ENCODE measurements around the gene CSMD2. TPM values are rescaled to one million over a fixed set of nuclear protein-coding genes. Genes with fewer than 3 reads are reported as not detected.
"Not testable (repeated sequence)": the region's sequence is repeated elsewhere in the genome, so short reads cannot be mapped to it uniquely, and the experiment has no call there.

CSMD2 gene
- not detected for total RNA-seq
- 0 reads per million in 2 donors for total RNA-seq

DNA sequence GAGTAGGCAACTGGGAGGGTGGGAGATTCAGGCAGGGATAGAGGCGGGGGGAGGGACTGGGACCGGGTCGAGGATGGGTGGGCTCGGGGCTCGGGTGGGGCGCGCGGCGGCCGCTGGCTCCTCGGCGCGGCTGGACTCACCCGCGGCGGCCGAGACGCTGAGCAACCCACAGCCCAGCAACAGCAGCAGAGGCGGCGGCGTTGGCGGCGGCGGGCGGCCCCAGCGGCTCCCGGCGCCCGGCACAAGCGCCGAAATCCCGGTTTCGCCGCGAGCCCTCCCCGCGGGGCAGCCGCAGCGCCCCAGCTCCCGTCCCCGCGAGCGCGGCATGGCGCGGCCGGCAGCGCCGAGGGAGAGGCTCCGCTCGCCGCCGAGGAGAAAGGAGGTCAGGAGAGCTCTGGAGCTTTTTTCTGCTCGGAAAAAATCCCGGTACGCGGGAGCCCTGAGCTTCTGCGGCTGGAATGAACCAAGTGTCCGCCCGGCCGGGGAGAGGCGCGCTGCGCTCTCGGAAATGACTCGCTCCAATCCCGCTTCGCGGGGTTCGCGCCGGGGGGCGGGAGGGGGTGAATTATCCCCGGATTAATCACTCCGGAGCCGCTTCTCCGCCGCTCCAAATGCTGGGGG is at the start of gene CSMD2:
CSMD2 (minus strand) TSS at position 460 of the 621 bp plus-strand sequence; CDS start at position 327, 133 bp downstream.
- DNase-seq (no peak), ATAC-seq (no peak)
- H3K4me1 Mint-ChIP-seq, result peaks cover 6% of the 10 kb centered on the region
- peaks cover 2% of the 10 kb centered on the region for H3K36me3 Mint-ChIP-seq (ENCODE audit: low read depth)
- H3K27me3 Mint-ChIP-seq, result peaks cover 71% of the 10 kb centered on the region
- peak within 1 kb of the TSS; percentile 72 for H3K4me3 Mint-ChIP-seq
- no peak within 1 kb of the TSS for H3K27ac Mint-ChIP-seq
- no peaks in the 10 kb centered on the region for H3K9me3 ChIP-seq (ENCODE audit: control insufficient read depth, low read length, poor library complexity, severe bottlenecking)

DNA sequence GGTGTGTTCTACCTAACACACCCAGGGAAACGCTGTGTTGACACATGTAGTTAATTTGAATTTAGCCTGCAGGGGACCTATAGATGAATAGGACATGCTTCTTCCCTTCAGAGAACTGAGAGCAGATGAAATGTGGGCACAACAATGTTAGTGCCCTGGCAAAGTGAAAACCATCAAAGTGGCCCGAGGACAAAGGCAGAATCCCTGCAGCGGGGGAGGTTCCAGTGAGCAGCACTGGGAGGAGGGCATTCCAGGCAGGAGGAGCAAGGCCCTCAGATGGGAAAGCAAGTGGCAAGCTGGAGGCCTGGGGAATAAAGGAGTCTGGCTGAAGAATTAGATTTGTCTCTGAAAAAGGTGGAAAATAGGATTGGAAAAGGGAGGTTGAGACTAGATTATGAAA is 48.9 kb upstream of the CSMD2 start:
- no peaks in the 10 kb centered on the region for H3K9me3 ChIP-seq (ENCODE audit: control insufficient read depth, low read length, poor library complexity, severe bottlenecking)
- ATAC-seq, result no peak
- Mint-ChIP-seq H3K4me3 (no peak overlapping the region), H3K27me3 (peaks cover 12% of the 10 kb centered on the region), H3K4me1 (no peaks in the 10 kb centered on the region), H3K27ac (no peak overlapping the region), H3K36me3 (ENCODE audit: low read depth) (no peaks in the 10 kb centered on the region)
- no peak for DNase-seq

DNA sequence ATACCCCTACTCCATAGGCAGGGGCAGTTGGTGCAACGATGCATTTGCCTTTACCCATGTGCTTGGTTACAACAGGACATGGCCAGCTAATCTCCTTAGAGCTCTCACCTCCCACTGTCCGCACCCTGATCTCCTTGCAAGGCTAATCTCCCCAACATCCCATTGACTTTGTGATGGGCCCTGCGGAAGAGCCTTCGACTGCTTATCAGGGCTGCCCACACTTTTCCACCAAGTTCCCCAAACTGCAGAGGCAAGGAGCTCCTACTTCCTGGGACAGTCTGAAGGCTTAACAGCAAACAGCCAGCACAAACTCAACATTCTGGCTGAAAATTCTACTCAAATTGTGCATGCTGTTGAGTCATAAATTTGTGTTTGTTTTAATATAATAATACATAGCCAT is 47.6 kb upstream of the CSMD2 start:
- H3K9me3 ChIP-seq (ENCODE audit: control insufficient read depth, low read length, poor library complexity, severe bottlenecking), result no peaks in the 10 kb centered on the region
- H3K4me3 Mint-ChIP-seq, result no peak overlapping the region
- H3K27me3 Mint-ChIP-seq, result peaks cover 8% of the 10 kb centered on the region
- no peaks in the 10 kb centered on the region for H3K4me1 Mint-ChIP-seq
- H3K27ac Mint-ChIP-seq, result no peak overlapping the region
- no peak for DNase-seq
- H3K36me3 Mint-ChIP-seq (ENCODE audit: low read depth), result no peaks in the 10 kb centered on the region
- no peak for ATAC-seq

DNA sequence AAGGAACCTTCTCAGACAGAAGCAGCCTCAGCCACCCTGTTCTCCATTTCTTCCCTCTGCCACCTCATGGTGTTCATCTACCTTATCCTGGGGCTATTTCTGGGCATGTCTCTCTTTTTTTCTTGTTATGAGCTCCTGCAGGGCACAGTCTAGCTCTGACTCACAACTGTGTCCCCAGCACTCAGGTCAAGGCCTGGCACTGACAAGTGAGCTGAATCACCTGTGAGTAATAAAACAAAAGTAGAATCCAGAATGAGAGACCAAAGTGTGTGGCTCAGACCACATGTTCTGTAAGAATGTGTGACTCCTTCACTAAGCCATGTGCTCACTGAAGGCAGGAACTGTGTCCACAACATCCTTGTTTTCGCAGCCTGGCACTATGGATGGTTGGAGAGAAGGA is 34.9 kb upstream of the CSMD2 start:
- H3K9me3 ChIP-seq (ENCODE audit: control insufficient read depth, low read length, poor library complexity, severe bottlenecking), result no peaks in the 10 kb centered on the region
- no peak for ATAC-seq
- Mint-ChIP-seq H3K27me3 (peaks cover 9% of the 10 kb centered on the region), H3K4me3 (no peak overlapping the region), H3K4me1 (no peaks in the 10 kb centered on the region), H3K27ac (no peak overlapping the region), H3K36me3 (ENCODE audit: low read depth) (peaks cover 2% of the 10 kb centered on the region)
- DNase-seq, result no peak

DNA sequence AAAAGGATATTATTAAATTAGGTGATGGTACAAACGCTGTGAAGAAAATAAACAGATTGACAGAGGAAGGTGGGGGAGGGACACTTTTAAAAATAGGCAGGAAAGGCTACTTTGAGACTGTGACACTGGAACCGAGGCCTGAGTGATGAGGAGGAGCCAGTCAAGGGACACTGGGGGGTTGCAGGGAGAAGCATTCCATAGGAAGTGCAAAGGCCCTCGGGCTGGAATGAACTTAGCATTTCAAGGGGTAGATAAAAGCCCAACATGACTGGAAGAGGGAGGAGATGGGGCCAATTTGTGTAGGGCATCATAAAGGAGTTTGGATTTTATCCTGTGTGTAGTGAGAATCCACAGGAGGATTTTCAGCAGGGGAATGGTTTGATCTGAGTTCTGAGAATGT is 27.6 kb upstream of the CSMD2 start:
- no peaks in the 10 kb centered on the region for H3K36me3 Mint-ChIP-seq (ENCODE audit: low read depth)
- no peaks in the 10 kb centered on the region for H3K9me3 ChIP-seq (ENCODE audit: control insufficient read depth, low read length, poor library complexity, severe bottlenecking)
- no peaks in the 10 kb centered on the region for H3K4me1 Mint-ChIP-seq
- no peak for DNase-seq
- ATAC-seq, result no peak
- H3K4me3 Mint-ChIP-seq, result no peak overlapping the region
- H3K27me3 Mint-ChIP-seq, result peaks cover 32% of the 10 kb centered on the region
- H3K27ac Mint-ChIP-seq, result no peak overlapping the region

DNA sequence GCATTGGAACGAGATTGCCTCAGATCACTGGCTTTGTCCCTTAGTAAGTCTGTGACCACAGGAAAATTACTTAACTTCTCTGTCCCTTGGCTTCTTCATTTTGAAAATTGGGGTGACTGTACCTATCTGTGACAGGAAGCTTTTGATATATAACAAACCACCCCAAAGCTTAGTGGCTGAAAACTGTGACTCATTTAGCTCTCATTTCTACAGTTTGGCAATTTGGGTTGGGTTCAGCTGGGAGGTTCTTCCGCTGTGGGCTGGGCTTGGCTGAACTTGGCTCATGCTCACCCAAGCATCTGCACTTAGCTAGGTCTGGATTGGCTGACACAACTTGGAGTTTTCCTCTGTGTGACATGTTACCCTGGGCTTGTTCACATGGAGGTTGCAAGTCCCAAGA is 25.7 kb upstream of the CSMD2 start:
- no peaks in the 10 kb centered on the region for H3K9me3 ChIP-seq (ENCODE audit: control insufficient read depth, low read length, poor library complexity, severe bottlenecking)
- no peak for ATAC-seq
- Mint-ChIP-seq H3K4me3 (no peak overlapping the region), H3K27ac (no peak overlapping the region), H3K27me3 (peaks cover 35% of the 10 kb centered on the region), H3K4me1 (no peaks in the 10 kb centered on the region), H3K36me3 (ENCODE audit: low read depth) (no peaks in the 10 kb centered on the region)
- no peak for DNase-seq

DNA sequence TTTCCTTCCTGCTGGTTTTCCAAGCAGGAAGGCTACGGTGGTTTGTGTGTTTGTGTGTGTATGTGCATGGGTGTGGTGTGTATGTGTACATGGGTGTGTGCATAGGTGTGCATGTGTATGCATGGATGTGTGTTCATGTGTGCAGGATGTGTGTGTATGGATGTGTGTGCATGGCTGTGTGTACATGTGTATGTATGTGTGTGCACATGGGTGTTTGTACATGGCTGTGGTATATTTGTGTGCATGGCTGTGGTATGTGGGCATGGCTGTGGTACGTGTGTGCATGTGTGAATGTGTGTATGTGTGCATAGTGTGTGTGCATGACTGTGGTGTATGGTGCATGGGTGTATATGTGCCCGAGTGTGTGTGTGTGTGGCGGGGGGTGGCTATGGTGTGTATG is 24.0 kb upstream of the CSMD2 start:
- no peak overlapping the region for H3K27ac Mint-ChIP-seq
- H3K4me3 Mint-ChIP-seq, result no peak overlapping the region
- ATAC-seq (no peak), DNase-seq (no peak)
- H3K27me3 Mint-ChIP-seq, result peaks cover 30% of the 10 kb centered on the region
- H3K9me3 ChIP-seq (ENCODE audit: control insufficient read depth, low read length, poor library complexity, severe bottlenecking), result no peaks in the 10 kb centered on the region
- no peaks in the 10 kb centered on the region for H3K4me1 Mint-ChIP-seq
- no peaks in the 10 kb centered on the region for H3K36me3 Mint-ChIP-seq (ENCODE audit: low read depth)

DNA sequence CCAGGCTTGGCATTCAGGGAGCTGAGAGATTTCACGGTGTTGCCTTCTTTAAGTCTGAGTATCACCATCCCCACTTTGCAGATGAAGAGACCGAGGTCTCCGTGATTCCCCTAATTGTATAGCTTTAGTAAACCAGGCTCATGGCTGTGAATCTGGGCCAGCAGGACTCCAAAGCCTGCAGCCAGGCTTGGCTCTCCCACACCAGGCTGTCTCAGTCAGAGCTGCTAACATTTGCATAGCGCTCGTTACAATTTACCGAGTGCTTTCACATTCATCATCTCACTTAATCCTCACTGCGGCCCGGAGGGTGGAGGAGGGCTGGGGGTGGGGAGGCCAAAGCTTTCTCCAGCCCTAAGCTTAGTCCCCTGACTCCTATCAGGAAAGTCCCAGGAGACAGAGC is 23.4 kb upstream of the CSMD2 start:
- DNase-seq (no peak), ATAC-seq (no peak)
- H3K4me3 Mint-ChIP-seq, result no peak overlapping the region
- peaks cover 25% of the 10 kb centered on the region for H3K27me3 Mint-ChIP-seq
- no peaks in the 10 kb centered on the region for H3K36me3 Mint-ChIP-seq (ENCODE audit: low read depth)
- no peaks in the 10 kb centered on the region for H3K9me3 ChIP-seq (ENCODE audit: control insufficient read depth, low read length, poor library complexity, severe bottlenecking)
- H3K4me1 Mint-ChIP-seq, result no peaks in the 10 kb centered on the region
- no peak overlapping the region for H3K27ac Mint-ChIP-seq

DNA sequence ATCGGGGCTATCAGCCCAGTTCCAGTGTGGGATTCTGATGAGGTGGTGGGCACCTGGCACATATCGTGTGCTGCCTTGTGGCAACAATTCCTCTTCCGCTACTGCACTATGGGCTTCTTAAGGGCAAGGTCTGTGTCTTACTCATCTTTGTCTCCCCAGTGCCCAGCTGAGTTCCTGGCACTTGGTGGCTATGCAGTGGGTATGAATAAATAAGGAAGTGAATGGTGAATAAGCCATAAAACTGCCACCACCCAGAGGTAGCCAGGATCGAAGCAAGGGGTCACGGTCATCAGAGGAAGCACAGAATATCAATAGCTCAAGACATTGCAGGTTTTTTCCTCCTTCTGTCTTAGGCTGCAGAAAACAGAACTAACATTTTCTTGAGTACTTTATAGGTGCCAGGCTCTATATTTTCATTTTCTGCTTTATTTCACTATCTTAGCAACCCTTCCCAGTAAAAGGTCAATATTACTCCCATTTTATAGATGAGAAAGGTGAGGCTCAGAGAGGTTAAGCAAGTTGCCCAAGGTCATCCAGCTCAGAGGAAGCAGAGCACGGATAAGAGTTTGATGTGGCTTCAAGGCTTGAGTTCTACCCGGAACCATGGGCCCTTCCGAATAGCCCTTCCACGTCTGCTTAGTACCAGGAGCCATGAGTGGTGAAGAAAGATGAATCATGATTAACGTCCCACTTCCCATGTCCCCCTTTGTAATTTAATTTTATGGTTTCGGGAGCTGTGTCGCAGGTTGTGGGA is 21.9 kb upstream of the CSMD2 start:
- no peak overlapping the region for H3K27ac Mint-ChIP-seq
- no peaks in the 10 kb centered on the region for H3K4me1 Mint-ChIP-seq
- H3K36me3 Mint-ChIP-seq (ENCODE audit: low read depth), result no peaks in the 10 kb centered on the region
- H3K27me3 Mint-ChIP-seq, result peaks cover 19% of the 10 kb centered on the region
- no peak overlapping the region for H3K4me3 Mint-ChIP-seq
- ATAC-seq, result no peak
- H3K9me3 ChIP-seq (ENCODE audit: control insufficient read depth, low read length, poor library complexity, severe bottlenecking), result no peaks in the 10 kb centered on the region
- no peak for DNase-seq

DNA sequence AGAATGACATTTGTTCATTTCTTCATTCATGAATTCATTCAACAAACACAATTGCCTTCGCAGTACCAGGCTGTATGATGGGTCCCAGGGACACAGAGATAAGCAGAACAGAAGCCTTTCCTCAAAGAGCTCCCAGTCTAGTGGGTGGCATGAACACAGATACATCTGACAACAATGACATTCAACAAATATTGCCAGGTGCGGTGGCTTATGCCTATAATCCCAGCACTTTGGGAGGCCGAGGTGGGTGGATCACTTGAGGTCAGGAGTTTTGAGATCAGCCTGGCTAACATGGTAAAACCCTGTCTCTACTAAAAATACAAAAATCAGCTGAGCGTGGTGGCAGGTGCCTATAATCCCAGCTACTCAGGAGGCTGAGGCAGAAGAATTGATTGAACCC is 18.4 kb upstream of the CSMD2 start:
- not testable (repeated sequence) for H3K27ac Mint-ChIP-seq; ATAC-seq; H3K4me1 Mint-ChIP-seq; H3K4me3 Mint-ChIP-seq; H3K36me3 Mint-ChIP-seq (ENCODE audit: low read depth); DNase-seq; H3K9me3 ChIP-seq (ENCODE audit: control insufficient read depth, low read length, poor library complexity, severe bottlenecking)
- H3K27me3 Mint-ChIP-seq, result peaks cover 24% of the 10 kb centered on the region

DNA sequence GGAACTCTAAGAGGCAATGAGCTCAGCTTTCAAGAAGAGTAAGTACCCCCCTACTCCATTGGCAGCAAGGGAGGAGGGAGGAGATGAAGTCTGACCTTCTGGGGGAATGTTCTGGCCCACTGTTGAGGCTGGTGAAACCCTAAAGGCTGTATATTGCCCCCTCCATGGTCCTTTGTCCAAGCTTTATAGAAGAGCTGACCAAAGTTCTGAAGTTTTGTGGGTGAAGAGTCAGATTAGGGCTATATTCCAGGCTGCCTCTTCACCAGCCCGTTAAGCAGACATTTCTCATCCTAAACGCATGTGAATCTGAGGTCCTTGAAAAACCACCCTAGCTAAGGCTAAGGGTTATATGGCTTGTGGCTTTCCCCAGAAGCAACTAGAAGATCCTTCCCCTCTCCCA is 13.0 kb upstream of the CSMD2 start:
- peaks cover 51% of the 10 kb centered on the region for H3K27me3 Mint-ChIP-seq
- no peak for ATAC-seq

DNA sequence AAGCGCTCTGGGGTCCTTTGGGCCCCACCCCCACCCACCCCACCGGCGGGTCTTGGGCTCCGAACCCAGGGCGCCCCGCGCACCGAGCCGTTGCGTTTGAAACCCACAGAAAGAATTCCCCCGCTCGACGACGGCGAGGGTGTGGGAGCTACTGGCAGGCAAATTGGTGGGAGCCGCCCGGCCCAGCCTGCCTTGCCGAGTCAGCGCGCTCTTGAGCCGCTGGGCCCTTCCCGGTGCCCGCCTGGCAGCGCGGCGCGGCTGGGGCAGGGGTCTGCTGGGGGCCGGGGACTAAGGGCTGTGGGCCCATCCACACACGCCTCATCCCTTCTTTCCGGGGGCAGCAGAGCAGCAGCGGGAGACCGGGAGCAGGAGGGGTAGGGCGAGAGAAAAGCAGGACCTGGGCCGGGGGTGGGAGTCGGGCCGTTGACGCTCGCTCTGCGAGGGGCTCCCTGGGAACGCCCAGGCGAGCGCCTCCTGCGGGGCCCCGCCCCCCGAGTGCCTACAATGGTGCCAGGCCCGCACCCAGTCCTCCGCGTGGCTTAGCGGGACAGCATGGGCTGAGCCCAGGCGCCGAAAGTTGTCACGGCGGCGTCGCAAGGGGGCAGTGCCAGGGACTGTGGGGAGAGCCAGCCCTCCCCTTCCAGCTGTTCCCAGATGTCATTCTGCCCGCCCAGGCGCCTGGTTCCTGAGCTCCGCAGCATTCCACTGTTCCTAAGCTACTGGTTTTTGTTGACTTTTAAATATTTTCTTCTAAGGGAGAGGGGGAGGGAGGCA is 12.0 kb upstream of the CSMD2 start, which contains the start of gene C1orf94:
C1orf94 (plus strand) TSS at position 78 of the 774 bp plus-strand sequence. CDS start 883 bp downstream, outside the sequence.
- H3K9me3 ChIP-seq (ENCODE audit: control insufficient read depth, low read length, poor library complexity, severe bottlenecking), result no peaks in the 10 kb centered on the region
- Mint-ChIP-seq H3K27me3 (peaks cover 61% of the 10 kb centered on the region), H3K36me3 (ENCODE audit: low read depth) (no peaks in the 10 kb centered on the region), H3K4me3 (no peak within 1 kb of the TSS), H3K4me1 (no peaks in the 10 kb centered on the region), H3K27ac (no peak within 1 kb of the TSS)
- ATAC-seq (no peak), DNase-seq (no peak)

More for the DNA sequence above, 13.0 kb upstream of the CSMD2 start:
- no peaks in the 10 kb centered on the region for H3K4me1 Mint-ChIP-seq
- no peak overlapping the region for H3K4me3 Mint-ChIP-seq
- DNase-seq, result no peak
- H3K36me3 Mint-ChIP-seq (ENCODE audit: low read depth), result no peaks in the 10 kb centered on the region
- no peak overlapping the region for H3K27ac Mint-ChIP-seq
- no peaks in the 10 kb centered on the region for H3K9me3 ChIP-seq (ENCODE audit: control insufficient read depth, low read length, poor library complexity, severe bottlenecking)

DNA sequence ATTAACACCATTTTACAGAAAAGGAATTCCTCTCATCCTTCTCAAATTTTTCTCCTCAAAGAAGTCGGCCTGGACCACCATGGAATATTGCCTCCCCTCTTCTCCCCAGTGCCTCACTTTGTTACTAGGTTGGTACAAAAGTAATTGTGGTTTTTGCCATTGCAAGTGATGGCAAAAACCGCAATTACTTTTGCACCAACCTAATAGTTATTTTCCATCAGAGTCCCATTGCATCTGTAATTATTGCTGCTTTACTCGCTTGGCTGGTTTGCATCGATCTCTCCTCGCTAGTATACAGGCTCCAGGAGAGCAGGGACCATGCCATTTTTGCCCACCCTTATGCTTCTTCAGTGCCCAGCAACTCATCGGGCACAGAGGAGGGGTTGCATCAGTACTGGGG is 10.7 kb upstream of the CSMD2 start:
- ATAC-seq (no peak), DNase-seq (no peak)
- Mint-ChIP-seq H3K36me3 (ENCODE audit: low read depth) (no peaks in the 10 kb centered on the region), H3K27me3 (peaks cover 66% of the 10 kb centered on the region), H3K4me1 (no peaks in the 10 kb centered on the region), H3K4me3 (no peak overlapping the region), H3K27ac (no peak overlapping the region)
- no peaks in the 10 kb centered on the region for H3K9me3 ChIP-seq (ENCODE audit: control insufficient read depth, low read length, poor library complexity, severe bottlenecking)

Measured in T-helper 17 cell (primary cell).